Stimulated activated CD4-positive, alpha-beta T cell treated with anti-CD3 and anti-CD28 coated beads, Interleukin-1b, Interleukin-23, amount 100 ng/mL, for 24 hours (primary cell): ENCODE results near the gene TRIM37.

Source experiments
- DNase-seq, 4 experiments: peaks; one replicate each; pipeline ENCODE4 v3.0.0-alpha.2; 2020; ENCODE audit warnings: low read depth in 4 of 4, low spot score in 1 of 4

The TRIM37 gene

DNA sequence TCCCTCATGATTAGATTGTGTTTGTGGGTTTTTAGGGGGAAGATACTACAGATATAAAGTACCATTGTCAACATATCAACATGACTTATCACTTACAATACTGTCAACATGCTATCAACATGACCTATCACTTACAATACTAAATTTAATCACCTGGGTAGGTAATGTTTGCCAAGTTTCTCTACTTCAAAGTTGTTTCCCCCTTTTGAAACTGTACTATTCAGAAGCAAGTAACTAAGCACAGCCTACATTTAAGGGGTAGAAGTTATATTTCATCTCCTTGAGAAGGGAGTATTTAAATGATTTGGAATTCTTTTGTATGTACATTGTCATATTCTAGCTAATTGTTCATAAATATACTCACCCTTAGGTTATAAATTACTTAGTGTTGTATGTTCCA, 68.7 kb downstream of the TRIM37 start:
- no peak for DNase-seq

DNA sequence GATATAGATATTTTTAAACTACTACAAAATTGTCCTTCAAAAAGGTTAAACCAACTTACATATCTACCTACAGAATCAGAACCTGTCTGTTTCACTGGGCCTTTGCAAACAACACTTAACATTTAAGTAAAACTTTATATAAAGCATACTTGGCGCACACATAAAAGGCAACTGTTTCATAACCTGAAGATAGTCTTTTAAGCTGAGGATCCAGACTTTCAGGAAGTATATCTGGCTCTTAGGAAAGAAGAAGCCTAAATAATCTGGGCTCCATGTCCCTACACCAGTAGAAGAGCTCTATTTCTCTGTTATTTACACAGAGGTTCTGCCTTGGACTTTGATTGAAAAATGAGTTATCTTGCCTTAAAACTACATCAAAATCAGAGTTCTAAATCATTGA, 75.9 kb downstream of the TRIM37 start:
- DNase-seq, result no peak

DNA sequence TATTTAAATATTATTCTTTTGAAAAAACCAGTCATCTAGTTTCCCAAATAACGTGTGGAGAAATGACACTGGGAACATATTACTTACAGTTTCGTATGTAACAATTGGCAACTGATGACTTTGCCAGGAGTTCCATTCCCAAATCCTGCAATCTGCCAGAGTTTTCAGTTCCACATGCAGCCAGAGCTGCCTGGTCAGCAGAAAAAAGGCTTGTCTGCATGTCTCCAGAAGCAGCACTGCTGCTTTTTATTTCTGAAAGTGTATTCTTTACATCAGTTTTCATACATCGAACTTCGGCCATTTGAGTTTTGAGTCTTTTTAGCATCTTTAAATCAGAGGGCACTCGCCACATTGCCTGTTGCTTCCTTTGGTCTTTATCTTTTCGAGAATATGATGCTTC, 78.4 kb downstream of the TRIM37 start:
- DNase-seq, result no peak

DNA sequence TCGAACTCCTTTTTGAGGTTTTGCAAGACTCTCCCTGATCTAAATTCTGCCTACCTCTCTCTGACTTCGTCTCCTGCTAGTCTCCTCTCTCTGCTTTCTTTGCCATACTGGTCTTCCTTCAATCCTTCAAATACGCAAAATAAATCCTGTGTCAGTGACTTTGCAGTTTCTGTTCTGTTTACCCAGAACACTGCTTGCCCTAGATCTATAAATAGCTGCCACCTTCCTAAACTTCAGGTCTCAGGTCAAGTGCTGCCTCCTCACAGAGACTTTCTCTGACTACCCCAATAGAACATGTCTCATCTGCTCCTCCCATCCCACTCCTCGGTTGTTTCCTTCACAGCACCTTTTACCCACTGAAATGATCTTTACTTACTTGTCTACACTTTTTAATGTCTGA, 78.9 kb downstream of the TRIM37 start:
- no peak for DNase-seq

DNA sequence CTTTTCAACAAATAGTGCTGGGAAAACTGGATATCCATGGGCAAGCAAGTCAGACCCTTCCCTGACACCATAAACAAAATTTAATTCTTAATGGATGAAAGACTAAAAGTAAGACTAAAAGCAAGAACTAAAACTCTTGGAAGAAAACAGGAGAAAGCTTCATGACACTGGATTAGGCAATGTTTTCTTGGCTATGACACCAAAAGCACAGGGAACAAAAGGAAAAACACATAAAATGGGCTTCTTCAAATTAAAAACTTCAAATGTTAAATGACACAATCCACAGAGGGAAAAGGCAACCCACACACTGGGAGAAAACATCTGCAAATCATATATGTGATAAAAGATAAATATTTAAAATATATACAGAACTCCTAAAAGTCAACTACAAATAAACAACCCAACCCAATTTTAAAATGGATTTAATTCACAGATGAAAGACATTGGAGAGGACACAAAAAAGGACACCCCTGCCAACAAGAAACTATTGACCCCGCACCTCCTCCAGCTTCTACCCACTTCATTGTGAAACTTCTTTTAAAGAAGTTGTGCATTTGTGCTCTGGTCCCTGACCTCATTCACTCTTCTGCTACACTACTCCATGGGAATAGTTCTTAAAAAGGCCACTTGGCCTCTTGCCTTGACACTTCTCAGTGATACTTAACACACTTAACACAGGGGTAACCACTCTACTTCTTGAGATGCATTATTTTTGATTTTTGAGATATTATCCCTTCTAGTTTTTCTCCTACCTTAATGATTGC, 80.3 kb downstream of the TRIM37 start:
- DNase-seq, result no peak

DNA sequence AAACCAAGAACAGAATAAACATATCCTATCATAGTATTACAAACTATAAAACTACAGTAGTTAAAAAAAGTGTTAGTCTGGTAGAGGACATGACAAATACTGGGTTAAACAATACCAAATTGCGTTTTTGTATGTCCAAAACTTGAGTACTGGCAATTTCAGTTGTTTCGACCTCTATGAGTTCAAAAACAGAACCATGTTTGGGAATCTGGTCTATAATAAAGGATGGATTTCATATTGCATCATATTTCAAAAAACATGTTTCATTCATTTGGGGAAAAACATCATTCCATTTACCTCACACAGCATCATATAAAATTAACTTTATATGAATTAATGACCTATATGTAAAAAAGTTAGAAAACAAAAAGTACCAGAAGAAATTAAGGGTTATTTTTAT, 81.8 kb downstream of the TRIM37 start:
- no peak for DNase-seq

DNA sequence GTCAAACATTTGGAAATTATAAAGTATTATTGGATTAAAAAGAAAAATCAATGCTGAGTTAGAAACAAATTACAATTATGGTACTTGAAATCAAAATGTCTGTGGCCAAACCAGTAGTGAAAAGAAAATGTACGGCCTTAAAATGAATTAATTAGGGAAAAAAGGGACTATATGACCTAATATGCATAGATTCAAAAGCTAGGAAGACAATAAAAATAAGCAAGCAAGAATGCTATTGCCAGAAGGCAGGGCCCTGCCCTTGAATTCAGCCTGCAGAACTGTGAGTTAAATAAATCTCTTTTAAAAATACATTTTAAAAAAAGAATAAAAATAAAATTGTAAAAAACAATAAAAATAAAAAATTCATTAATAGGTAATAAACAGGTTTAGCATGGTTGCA, 88.7 kb downstream of the TRIM37 start:
- no peak for DNase-seq

DNA sequence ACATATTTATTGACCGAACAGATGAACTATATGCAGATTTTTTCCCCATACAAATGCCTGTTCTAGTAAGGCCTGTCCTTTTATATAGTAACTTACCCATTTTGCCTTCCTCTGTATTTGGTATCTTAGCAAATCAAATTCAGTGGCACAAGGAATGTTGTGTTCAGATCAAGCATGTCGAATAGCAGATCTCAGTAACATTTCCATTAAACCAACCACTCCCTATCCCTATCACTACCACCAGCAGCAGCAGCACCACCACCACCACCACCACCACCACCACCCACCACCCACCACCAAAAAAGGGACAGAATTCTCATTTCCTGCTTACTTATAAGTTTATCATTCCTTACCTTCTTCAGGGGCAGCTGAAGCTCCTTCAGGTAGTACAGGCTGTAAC, 94.7 kb downstream of the TRIM37 start:
- DNase-seq, result no peak

DNA sequence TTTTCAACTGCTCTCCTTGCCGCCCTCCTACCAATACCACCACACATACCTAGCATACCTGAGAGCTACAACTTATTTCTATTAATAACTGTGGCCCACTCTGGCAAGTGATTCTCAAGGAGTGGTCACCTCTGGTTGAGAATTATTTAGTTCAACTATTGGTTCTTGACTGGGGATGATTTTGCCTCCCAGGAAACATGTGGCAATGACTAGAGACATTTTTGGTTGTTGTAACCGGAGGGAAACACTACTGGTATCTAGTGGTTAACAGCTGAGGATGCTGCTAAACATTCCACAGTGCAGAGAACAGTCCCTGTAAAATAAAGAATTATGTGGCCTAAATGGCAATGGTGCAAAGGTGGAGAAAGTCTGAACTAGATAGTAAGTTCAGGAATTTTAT, 96.7 kb downstream of the TRIM37 start:
- no peak for DNase-seq

DNA sequence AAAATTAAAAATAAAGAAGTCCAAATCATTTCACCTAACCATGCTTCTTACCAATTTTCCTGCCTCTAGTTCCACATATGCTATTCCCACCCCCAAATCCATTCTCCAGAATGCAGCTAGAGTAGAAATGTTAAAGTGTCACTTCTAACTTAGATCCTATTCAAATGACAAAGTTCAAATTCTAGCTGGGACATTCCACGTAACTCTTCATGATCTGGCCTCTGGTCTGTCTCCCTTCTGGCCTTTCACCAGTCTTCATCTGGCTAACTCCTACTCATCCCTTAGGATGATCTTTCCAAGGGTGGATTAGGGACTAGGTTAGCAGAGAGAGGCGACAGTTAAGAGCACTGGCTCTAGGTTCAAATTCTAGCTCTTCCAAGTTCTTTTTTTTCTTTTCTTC, 97.9 kb downstream of the TRIM37 start:
- no peak for DNase-seq

DNA sequence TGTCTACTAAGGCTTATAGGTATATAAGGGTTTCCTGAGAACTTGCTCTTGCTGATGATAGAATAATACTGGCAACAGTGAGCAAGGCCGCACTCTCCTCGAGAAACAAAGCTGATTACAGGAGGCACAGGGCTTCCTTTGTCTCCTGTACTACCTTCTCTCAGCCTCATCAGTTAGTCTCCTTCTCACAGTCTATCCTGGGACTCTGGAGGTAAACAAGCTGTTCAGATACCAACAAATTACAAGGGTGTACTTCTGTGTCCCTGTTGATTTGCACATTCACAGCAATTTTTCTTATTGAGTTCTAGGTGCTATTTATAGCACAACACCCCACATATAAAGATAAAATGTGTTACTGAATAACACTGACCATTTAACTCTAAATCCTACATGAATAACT, 98.7 kb downstream of the TRIM37 start:
- no peak for DNase-seq

DNA sequence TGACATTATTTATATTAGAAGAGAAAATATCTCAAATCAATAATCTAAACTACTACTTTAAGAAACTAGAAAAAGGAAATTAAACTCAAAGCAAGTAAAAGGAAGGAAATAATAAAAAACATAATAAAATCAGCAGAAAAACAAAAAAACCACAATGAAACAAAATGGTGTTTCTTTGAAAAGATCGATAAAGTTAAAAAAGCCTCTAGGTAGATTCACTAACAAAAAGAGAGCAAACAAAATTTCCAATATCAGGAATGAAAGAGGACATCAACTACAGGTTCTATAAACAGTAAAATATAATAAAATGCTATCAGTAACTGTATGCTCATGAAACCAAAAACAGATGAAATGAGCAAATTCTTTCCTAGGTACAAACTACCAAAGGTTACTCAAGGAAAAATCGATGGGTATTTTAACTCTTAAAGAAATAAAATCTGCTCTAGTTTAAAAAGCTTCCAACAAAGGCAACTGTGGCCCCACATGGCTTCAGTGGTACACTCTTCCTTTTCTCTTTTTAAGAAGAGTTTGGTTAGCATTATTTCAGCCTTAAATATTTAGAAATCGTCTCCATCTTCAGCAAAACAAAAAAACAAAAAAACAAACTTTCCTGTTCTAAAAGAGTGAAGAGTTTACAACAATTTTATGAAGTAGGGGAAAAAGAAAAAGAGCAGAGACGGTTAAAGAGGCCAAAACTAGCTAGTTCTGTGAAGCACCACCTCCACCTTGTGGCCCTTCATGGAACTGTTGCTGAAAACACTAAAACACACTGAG, 102.2 kb downstream of the TRIM37 start:
- peak; percentile 30 to 58 (median 46) for DNase-seq

DNA sequence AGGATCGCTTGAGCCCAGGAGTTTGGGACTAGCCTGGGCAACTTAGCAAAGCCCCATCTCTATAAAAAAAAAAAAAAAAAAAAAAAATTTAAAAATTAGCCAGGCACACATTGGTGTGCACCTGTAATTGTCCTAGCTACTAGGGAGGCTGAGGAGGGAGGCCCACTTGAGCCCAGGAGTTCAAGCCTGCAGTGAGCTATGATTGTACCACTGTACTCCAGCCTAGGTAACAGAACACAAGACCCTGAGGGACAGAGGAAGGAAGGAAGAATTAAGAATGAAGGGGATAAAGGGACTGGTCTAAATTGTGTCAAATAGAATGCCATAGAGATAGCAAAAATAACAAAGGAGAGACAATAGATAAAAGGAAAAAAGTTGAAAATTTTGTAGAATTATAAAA, 102.8 kb downstream of the TRIM37 start:
- no peak for DNase-seq

DNA sequence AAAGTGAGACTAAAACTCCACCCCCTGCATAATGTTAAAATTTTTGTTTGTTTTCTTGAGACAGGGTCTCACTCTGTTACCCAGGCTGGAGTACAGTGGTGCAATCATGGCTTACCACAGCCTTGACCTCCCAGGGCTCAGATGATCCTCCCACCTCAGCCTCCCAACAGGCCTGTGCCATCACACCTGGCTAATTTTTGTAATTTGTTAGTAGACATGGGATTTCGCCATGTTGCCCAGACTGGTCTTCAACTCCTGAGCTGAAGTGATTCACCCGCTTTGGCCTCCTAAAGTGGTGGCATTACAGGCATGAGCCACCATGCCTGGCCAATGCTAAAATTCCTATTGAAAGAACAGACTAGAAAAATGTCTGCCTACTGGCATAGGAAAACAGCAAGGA, 103.8 kb downstream of the TRIM37 start:
- DNase-seq, result no peak

DNA sequence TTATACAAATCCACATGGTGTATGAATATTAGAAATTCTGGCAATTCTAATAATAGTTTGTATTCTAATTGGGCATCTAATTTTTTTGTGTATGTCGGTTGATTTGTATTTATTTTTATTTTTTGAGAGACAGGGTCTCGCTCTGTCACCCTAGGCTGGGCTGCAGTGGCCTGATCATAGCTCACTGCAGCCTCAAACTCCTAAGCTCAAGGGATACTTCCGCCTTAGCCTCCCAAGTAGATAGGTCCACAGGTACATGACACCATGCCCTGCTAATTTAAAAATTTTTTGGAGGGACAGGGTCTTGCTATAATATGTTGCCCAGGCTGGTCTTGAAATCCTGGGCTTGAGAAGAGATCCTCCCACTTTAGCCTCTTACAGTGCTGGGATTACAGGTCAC, 104.6 kb downstream of the TRIM37 start:
- DNase-seq, result no peak

DNA sequence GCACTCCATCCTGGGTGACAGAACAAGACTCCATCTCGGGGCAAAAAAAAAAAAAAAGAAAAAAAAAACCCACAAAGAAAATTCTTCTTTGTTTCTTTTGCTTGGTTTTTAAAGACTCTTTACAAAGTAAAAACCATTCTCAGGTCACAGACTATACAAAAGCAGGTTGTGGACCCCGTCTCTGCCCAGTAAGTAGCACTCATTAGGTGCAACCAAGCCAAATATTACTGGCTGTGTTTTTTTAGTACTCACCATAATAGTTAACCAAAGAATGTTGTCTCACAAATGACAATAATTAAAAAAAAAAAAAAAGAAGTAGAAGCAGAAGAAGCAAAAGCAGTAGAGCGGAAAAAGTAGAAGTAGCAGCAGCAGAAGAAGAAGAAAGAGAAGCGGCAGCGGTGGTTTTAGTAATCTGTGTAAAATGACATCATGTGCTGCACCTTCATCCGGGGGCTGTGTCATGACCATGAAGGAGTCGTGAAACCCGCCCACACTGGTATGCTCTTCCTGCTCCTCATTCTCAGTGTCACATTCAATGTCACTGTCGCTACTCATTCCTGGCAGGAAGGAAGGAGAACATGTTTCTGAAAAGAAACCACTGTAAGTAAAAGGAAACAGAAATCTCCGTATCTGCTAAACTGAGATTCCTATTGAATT, 105.4 kb downstream of the TRIM37 start:
- DNase-seq, result peak; percentile 30 to 68 (median 46)

DNA sequence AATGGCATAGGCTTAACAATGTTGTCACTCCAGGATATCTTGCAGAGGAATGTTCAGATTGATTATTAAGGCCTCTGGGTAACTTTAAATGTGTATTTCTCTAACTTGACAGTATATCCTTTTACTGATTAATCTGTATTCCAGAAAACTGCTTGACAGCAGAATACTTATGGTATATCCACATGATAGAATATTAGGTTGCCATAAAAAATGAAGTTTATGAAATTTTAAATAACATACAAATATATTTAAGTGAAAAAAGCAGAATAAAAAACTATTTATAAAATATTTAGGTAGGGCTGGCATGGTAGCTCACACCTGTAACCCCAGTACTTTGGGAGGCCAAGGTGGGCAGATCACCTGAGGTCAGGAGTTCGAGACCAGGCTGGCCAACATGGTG, 106.7 kb downstream of the TRIM37 start:
- no peak for DNase-seq

DNA sequence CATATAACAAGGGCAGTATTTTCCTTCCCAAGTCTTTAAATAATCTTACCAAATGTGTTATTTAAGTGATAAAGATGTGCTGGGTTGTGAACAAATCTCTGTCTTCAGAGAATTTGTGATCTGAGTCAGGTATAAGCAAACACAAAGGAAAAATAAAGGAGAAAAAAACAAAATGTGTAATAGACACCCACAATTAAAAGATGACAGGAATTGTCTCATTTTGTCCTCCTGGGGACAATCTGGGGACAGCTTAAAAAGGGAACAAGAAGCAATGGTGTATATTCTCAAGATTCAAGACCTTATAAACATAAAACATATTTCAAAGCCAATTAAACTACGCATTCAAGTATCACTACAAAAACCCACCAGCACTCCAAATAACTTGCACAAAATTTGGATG, 107.2 kb downstream of the TRIM37 start:
- DNase-seq, result no peak

DNA sequence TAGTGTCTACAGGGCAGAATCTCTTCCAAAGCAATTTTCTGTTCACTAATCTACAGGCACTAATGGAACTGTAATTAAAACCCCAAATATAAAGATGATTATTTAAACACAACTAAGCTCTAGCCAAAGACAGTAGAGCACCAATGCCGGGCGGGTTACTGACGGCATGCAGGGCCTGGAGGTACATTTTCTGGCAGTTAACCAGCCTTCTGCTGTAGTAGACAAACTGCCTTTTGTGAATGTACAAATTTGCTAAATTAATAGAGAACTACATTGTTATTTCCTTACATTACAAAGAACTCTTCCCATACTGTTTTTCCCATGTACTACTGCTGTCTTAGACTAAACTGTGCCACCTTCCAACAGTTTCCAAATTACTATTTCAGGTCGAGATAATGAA, 107.8 kb downstream of the TRIM37 start:
- DNase-seq, result no peak

DNA sequence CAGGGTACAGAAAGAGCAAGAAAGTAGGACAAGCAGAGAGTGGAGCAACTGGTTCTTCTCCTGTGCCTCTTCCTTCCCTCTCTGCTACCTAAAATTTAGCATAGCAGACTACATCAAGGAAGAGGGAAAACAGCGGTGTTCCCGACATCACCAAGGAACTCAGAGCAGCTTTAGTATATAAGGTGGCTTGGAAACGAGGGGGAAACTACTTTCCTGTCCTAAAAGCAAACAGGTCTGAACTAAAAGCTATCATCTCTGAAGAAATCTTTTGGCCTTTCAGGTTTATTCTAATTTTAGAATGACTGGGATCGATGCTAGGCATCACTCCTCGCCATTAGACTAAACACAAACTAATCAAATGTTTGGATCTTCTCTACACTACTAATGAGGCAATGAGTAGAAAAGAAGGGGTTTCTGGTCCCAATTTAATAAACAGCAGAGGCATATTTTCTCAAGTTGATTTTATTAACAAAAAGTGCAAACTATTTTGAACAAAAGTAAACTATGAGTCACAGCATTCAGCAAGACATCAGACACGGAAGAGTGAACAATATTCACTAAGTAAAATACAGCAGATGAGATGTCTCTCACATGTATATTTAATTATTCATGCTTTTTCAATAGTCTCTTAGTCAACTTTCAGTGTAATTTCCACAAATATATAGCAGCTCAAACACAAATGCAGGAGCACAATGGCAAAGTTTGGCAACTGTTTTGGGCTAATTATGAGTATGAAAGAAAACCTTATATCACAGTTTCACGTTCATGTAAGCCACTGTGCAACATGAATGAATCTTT, 108.7 kb downstream of the TRIM37 start:
- DNase-seq, result no peak

DNA sequence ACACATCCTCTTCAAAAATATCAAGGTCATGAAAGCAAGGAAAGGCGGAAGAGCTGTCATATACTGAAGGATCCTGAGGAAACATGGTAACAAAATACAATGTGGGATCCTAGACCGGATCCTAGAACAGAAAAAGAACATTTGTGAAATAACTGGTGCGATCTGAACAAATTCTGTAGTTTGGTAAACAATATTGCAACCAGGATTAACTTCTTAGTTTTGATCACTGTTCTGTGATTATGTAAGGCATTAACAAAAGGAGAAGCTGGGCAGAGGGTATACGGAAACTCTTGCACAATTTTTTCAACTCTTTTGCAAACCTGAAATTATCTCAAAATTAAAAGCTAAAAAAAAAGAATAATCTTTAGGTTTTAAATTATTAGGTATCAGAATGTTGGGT, 109.7 kb downstream of the TRIM37 start:
- no peak for DNase-seq
